ENCODE measurements around the gene SGCG.

Gene SGCG

GRCh38 chr13:23359882-23360281, 179.1 kb downstream of the SGCG start:
- in situ Hi-C loops (cut with HindIII; ENCODE audit: low pct_ligation_motif_present, low pct_unique_long_range_greater_than_20kb, low sequenced_read_pairs): no loop called here
- DNase-seq: no peak

GRCh38 chr13:23365652-23366051, 184.9 kb downstream of the SGCG start:
- in situ Hi-C loops (cut with HindIII; ENCODE audit: low pct_ligation_motif_present, low pct_unique_long_range_greater_than_20kb, low sequenced_read_pairs): no loop called here
- DNase-seq: no peak

- in situ Hi-C loops (cut with HindIII; ENCODE audit: low pct_ligation_motif_present, low pct_unique_long_range_greater_than_20kb, low sequenced_read_pairs): no loop called here
- no peak for DNase-seq
These were observed 187.1 kb downstream of the SGCG start for GRCh38 chr13:23367907-23368306.

GRCh38 chr13:23372264-23372906, 191.6 kb downstream of the SGCG start:
- DNase-seq: no peak
- in situ Hi-C loops (cut with HindIII; ENCODE audit: low pct_ligation_motif_present, low pct_unique_long_range_greater_than_20kb, low sequenced_read_pairs): no loop called here

Measured in ACHN (cell line).